ENCODE measurements around the gene DLGAP1. TPM values are rescaled to one million over a fixed set of nuclear protein-coding genes. Genes with fewer than 3 reads are reported as not detected.

The DLGAP1 gene
- total RNA-seq, 1 donor from 2014 or later, result 11.5 TPM

DNA sequence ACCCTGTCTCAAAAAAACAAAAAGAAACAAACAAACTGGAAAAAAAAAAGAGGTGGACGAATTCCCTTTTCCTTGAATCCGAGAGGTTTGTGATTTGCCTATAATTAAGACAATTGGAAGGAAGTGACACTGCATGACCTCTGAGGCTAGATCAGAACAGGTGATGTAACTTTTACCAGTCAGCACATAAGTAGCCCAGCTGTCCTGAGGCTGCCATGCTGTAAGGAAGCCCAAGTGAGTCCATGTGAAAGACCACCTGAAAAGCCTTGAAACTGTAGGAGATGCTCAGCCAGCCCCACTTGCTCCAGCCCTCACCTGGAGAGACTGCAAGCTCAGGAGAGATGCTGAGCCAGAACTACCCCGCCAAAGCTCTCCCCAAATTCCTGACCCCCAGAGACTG lies 838.4 kb downstream of the DLGAP1 start:
- TF ChIP-seq, protein P1, sequence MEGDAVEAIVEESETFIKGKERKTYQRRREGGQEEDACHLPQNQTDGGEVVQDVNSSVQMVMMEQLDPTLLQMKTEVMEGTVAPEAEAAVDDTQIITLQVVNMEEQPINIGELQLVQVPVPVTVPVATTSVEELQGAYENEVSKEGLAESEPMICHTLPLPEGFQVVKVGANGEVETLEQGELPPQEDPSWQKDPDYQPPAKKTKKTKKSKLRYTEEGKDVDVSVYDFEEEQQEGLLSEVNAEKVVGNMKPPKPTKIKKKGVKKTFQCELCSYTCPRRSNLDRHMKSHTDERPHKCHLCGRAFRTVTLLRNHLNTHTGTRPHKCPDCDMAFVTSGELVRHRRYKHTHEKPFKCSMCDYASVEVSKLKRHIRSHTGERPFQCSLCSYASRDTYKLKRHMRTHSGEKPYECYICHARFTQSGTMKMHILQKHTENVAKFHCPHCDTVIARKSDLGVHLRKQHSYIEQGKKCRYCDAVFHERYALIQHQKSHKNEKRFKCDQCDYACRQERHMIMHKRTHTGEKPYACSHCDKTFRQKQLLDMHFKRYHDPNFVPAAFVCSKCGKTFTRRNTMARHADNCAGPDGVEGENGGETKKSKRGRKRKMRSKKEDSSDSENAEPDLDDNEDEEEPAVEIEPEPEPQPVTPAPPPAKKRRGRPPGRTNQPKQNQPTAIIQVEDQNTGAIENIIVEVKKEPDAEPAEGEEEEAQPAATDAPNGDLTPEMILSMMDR (conservative IDR thresholded peaks at IDR 0.05), result no peak
- Mint-ChIP-seq H3K27me3 (ENCODE audit: low read depth) (no peaks in the 10 kb centered on the region), H3K4me3 (no peak overlapping the region), H3K9me3 (no peaks in the 10 kb centered on the region), H3K27ac (ENCODE audit: unreplicated experiment) (peak overlapping the region; percentile 27), H3K4me1 (peaks cover 61% of the 10 kb centered on the region), H3K36me3 (ENCODE audit: low read depth) (no peaks in the 10 kb centered on the region)
- no peak for DNase-seq (ENCODE audit: low read depth, low spot score)

DNA sequence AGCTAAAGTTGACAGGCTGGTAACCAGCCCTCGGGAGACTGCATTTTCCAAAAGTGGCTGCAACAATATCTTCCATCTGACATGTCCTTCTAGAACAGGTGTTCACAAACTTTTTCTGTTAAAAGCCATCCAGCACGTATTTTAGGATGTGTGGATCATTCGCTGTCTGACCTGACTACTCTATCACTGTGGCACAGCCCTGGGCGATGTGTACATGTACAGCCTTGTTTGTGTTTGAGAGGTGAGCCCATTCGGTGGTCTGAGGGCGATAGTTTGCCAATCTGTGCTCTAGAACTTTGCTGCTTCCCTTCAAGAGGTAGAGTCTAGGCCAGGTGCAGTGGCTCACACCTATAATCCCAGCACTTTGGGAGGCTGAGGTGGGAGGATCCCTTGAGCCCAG lies 839.0 kb downstream of the DLGAP1 start:
- Mint-ChIP-seq H3K27ac (ENCODE audit: unreplicated experiment) (no peak overlapping the region), H3K4me3 (no peak overlapping the region), H3K36me3 (ENCODE audit: low read depth) (no peaks in the 10 kb centered on the region), H3K9me3 (no peaks in the 10 kb centered on the region), H3K4me1 (peaks cover 66% of the 10 kb centered on the region), H3K27me3 (ENCODE audit: low read depth) (no peaks in the 10 kb centered on the region)
- DNase-seq (ENCODE audit: low read depth, low spot score), result no peak
- TF ChIP-seq, protein P1 (conservative IDR thresholded peaks at IDR 0.05), result no peak

DNA sequence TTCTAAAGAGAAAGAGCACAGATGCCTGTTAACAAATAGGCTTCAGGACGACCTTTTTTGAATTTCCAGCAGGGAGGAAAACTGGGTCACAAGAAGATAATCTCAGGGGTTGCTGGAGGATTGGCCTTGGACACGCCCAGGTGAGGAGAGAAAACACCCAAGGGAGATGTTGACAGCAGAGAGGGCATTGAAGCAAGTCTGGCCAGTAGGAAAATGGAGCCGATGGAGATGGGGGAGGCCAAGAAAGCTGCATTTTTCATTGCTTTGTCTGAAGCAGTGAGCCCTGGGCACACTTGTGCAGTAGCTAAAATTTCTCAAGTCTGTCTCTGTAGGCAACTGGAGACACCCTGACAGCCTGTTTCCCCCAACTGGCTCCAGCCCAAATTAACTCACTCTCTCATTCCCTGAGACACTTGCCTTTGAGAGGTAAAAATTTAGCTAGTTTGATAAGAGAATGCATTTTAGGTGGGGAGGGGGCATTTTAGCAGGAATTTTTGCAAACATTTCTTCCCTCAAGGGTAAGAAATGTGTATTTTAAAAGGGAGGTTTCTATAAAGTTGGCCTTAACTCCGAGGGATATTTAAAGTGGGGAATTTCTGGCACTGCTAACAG lies 839.6 kb downstream of the DLGAP1 start:
- no peaks in the 10 kb centered on the region for H3K9me3 Mint-ChIP-seq
- no peak for DNase-seq (ENCODE audit: low read depth, low spot score)
- peaks cover 65% of the 10 kb centered on the region for H3K4me1 Mint-ChIP-seq
- no peak overlapping the region for H3K4me3 Mint-ChIP-seq
- TF ChIP-seq, protein P1 (conservative IDR thresholded peaks at IDR 0.05), result no peak
- no peaks in the 10 kb centered on the region for H3K27me3 Mint-ChIP-seq (ENCODE audit: low read depth)
- no peak overlapping the region for H3K27ac Mint-ChIP-seq (ENCODE audit: unreplicated experiment)
- no peaks in the 10 kb centered on the region for H3K36me3 Mint-ChIP-seq (ENCODE audit: low read depth)

DNA sequence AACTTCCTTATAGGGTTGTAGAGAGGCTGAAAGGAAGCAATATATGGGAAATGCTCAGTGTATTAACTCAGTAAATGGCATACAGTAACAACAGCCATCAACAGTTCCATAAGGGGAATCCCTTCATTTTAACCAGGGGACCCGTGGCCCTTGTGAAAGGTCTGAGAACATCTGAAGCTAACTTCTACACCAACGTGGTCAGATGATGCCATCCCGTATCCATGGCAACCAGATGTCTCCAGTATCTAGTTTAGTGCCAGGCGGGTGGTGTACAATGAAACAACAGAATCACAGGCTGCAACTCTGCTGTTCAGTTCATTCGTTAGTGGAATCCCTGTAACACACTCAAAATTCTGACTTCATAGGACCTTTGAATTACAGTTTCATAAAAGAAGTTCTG lies 842.8 kb downstream of the DLGAP1 start:
- DNase-seq (ENCODE audit: low read depth, low spot score), result no peak
- H3K36me3 Mint-ChIP-seq (ENCODE audit: low read depth), result no peaks in the 10 kb centered on the region
- peaks cover 59% of the 10 kb centered on the region for H3K4me1 Mint-ChIP-seq
- H3K9me3 Mint-ChIP-seq, result no peaks in the 10 kb centered on the region
- no peak overlapping the region for H3K27ac Mint-ChIP-seq (ENCODE audit: unreplicated experiment)
- no peaks in the 10 kb centered on the region for H3K27me3 Mint-ChIP-seq (ENCODE audit: low read depth)
- TF ChIP-seq, protein P1 (conservative IDR thresholded peaks at IDR 0.05), result no peak
- no peak overlapping the region for H3K4me3 Mint-ChIP-seq

DNA sequence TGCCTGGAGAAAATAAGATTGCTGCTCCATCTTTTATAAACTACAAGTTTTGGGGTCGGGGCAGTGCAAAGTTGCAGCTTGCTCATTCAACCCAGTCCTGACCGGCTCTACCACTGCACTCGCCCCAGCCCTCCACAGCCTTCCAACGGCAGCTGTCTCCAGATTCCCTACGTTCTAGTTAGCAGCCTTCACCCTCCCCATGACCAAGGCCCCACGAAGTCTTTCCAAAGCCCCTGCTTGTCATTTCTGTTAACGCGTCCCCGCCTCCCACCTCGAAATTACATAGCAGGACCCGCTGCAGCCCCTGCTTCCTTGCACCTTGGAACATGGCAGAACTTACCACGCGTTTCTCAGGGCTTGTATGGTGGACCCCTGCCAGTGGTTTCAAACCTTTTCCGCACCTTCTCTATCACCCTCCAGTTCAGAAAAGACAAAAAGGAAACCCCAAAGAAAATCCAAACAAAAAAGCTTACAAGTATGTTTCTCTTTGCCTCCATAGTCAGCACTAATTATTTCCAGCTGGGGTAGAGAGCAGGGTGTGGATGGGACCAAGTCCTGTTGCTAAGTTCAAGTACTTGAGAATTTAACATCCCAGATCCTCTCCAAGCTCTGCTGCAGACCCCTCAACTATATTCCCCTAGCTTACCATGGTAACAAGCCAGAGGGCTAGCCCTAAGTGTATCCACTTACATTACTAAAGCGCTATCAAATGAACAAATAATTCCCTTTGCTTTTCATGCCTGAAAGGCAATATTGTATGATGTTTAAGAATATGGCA lies 843.6 kb downstream of the DLGAP1 start:
- H3K4me3 Mint-ChIP-seq, result peak overlapping the region; percentile 14
- peak overlapping the region; percentile 89 for H3K27ac Mint-ChIP-seq (ENCODE audit: unreplicated experiment)
- H3K4me1 Mint-ChIP-seq, result peaks cover 55% of the 10 kb centered on the region
- H3K27me3 Mint-ChIP-seq (ENCODE audit: low read depth), result no peaks in the 10 kb centered on the region
- H3K9me3 Mint-ChIP-seq, result no peaks in the 10 kb centered on the region
- H3K36me3 Mint-ChIP-seq (ENCODE audit: low read depth), result no peaks in the 10 kb centered on the region
- TF ChIP-seq, protein P1 (conservative IDR thresholded peaks at IDR 0.05), result no peak
- no peak for DNase-seq (ENCODE audit: low read depth, low spot score)
